H1 (cell line): ENCODE measurements around the gene CIC. TPM values are rescaled to one million over a fixed set of nuclear protein-coding genes. Genes with fewer than 3 reads are reported as not detected.

Experiments
- CHD7 ChIP-seq: fragments of 300-600 bp; sonication (generic); IDR thresholded peaks from 2 replicates; pipeline ENCODE4 v1.7.1; 2012; ENCODE audit warnings: low read length, moderate library complexity, mild to moderate bottlenecking, inconsistent platforms; ENCODE audit not compliant: insufficient replicate concordance
- KDM5A ChIP-seq: fragments of 200-600 bp; IDR thresholded peaks from 2 replicates; pipeline ENCODE4 v1.7.1; 2012; ENCODE audit warnings: mild to moderate bottlenecking, low read length, inconsistent platforms, mixed read lengths
- NANOG ChIP-seq: IDR thresholded peaks from 2 replicates; pipeline ENCODE4 v1.6.1; 2011; ENCODE audit warnings: low read length, low read depth, mild to moderate bottlenecking, inconsistent platforms; ENCODE audit not compliant: insufficient read depth, poor library complexity, severe bottlenecking
- polyA plus RNA-seq, 7 experiments: library from polyadenylated mRNA; depleted of rRNA in 3 of 7; stranded (reverse) in 5 of 7; unstranded in 2 of 7; fragments of >200 nt in 5 of 7; fragments of 200-250 nt in 2 of 7; gene quantifications; 1 replicate in 5 of 7; 2 replicates in 1 of 7; 4 replicates in 1 of 7; pipeline versions ENCODE4 v1.2.1 to v1.2.3, GENCODE V29; 2011 to 2013; ENCODE audit warnings: missing spikeins in 2 of 7, mixed read lengths in 2 of 7
- total RNA-seq: library from RNA; stranded (reverse); fragmentation: NEBNext Ultra II Directional; extraction: Animal tissue kit (Norgen Biotek cat#: 25700); gene quantifications from 2 replicates; pipeline ENCODE4 v1.2.1, GENCODE V29; 2021

The CIC gene
- total and polyA plus RNA-seq, 2 of the 8 experiments (the other 6 are each of a cell fraction or from before 2014, with no cell fraction given): 13.2 to 43.6 TPM

GRCh38 chr19:42271045-42271419 is 2.0 kb downstream of the CIC start (continued):
- TF ChIP-seq CHD7: no peak
- no peak for TF ChIP-seq KDM5A
- no peak for TF ChIP-seq NANOG
